GM12891 (cell line): ENCODE measurements around the gene CCNI2.

Experiments
- PAX5 ChIP-seq: IDR thresholded peaks from 2 replicates; pipeline ENCODE4 v1.6.1; 2011; ENCODE audit warnings: low read length, moderate library complexity, mild to moderate bottlenecking; ENCODE audit not compliant: insufficient read depth, severe bottlenecking
- POLR2A ChIP-seq: IDR thresholded peaks from 2 replicates; pipeline ENCODE4 v1.6.1; 2011; ENCODE audit warnings: low read depth, low read length, control low read depth
- POLR2AphosphoS5 ChIP-seq: IDR thresholded peaks from 2 replicates; pipeline ENCODE4 v1.6.1; 2011; ENCODE audit warnings: low read depth, low read length, control low read depth
- POU2F2 ChIP-seq: IDR thresholded peaks from 2 replicates; pipeline ENCODE4 v1.6.1; 2011; ENCODE audit warnings: low read depth, mild to moderate bottlenecking, control low read depth, low read length, moderate library complexity
- SPI1 ChIP-seq: IDR thresholded peaks from 2 replicates; pipeline ENCODE4 v1.6.1; 2011; ENCODE audit warnings: low read depth, low read length, control low read depth
- TAF1 ChIP-seq: IDR thresholded peaks from 2 replicates; pipeline ENCODE4 v1.6.1; 2011; ENCODE audit warnings: low read depth, low read length, control low read depth

GRCh38 chr5:132747616-132748440 is 602 bp downstream of the CCNI2 start:
- no peak for TF ChIP-seq POU2F2
- no peak for TF ChIP-seq POLR2A
- no peak for TF ChIP-seq TAF1
- no peak for TF ChIP-seq POLR2AphosphoS5
- no peak for TF ChIP-seq SPI1
- no peak for TF ChIP-seq PAX5
